Measurements from ENCODE around the gene CIAPIN1.
A peak's percentile ranks its signal among the peaks of the same experiment; 100 is the strongest.

CIAPIN1 gene

GRCh38 chr16:57426356-57426755, 20.8 kb downstream of the CIAPIN1 start:
- TF ChIP-seq CTCF (IDR thresholded peaks at IDR 0.05): no peak

GRCh38 chr16:57424583-57424982, 22.6 kb downstream of the CIAPIN1 start:
- no peak for TF ChIP-seq CTCF (IDR thresholded peaks at IDR 0.05)

GRCh38 chr16:57423152-57423551, 24.0 kb downstream of the CIAPIN1 start:
- TF ChIP-seq CTCF (IDR thresholded peaks at IDR 0.05): no peak

- TF ChIP-seq CTCF (IDR thresholded peaks at IDR 0.05): peak; percentile 61
Measured at GRCh38 chr16:57422026-57422944, 24.9 kb downstream of the CIAPIN1 start.

GRCh38 chr16:57419506-57419905, 27.7 kb downstream of the CIAPIN1 start:
- no peak for TF ChIP-seq CTCF (IDR thresholded peaks at IDR 0.05)

- no peak for TF ChIP-seq CTCF (IDR thresholded peaks at IDR 0.05)
Measured at GRCh38 chr16:57416084-57416483, 31.1 kb downstream of the CIAPIN1 start.

- no peak for TF ChIP-seq CTCF (IDR thresholded peaks at IDR 0.05)
Measured at GRCh38 chr16:57413733-57414132, 33.5 kb downstream of the CIAPIN1 start.

Data from LNCAP (cell line).